GM21576 (cell line): ENCODE measurements around the gene MZT2B.
A peak's percentile ranks its signal among the peaks of the same experiment; 100 is the strongest.
"Not testable (repeated sequence)": the region's sequence is repeated elsewhere in the genome, so short reads cannot be mapped to it uniquely, and the experiment has no call there.

Experiments
- ATAC-seq: cut with Tn5 transposase; IDR thresholded peaks from one replicate; pipeline ENCODE4 v1.9.1; 2021; ENCODE audit warnings: mild to moderate bottlenecking, moderate library complexity; ENCODE audit not compliant: unreplicated experiment

Gene MZT2B

GRCh38 chr2:130181880-130182682, at the start of gene MZT2B:
TSS of gene MZT2B (plus strand) at chr2:130182262. CDS start at chr2:130182283, 21 bp downstream.
- ATAC-seq = peak; percentile 70

- no peak for ATAC-seq
These were observed 46.1 kb upstream of the MZT2B start for GRCh38 chr2:130135692-130136541.

- not testable (repeated sequence) for ATAC-seq
These were observed 45.5 kb upstream of the MZT2B start for GRCh38 chr2:130136546-130136945.

GRCh38 chr2:130137118-130137517, 44.9 kb upstream of the MZT2B start:
- not testable (repeated sequence) for ATAC-seq

- not testable (repeated sequence) for ATAC-seq
These were observed 43.7 kb upstream of the MZT2B start for GRCh38 chr2:130138326-130138725.

GRCh38 chr2:130138841-130139251, 43.2 kb upstream of the MZT2B start:
- not testable (repeated sequence) for ATAC-seq

GRCh38 chr2:130139331-130140280, 42.5 kb upstream of the MZT2B start:
- ATAC-seq = not testable (repeated sequence)

GRCh38 chr2:130140516-130140915, 41.5 kb upstream of the MZT2B start:
- ATAC-seq = not testable (repeated sequence)

GRCh38 chr2:130141002-130141401, 41.1 kb upstream of the MZT2B start:
- ATAC-seq = not testable (repeated sequence)

GRCh38 chr2:130141645-130142370, 40.3 kb upstream of the MZT2B start:
- not testable (repeated sequence) for ATAC-seq

GRCh38 chr2:130142396-130143265, 39.4 kb upstream of the MZT2B start:
- not testable (repeated sequence) for ATAC-seq

GRCh38 chr2:130143266-130144039, 38.6 kb upstream of the MZT2B start:
- ATAC-seq = not testable (repeated sequence)

GRCh38 chr2:130145006-130145414, 37.1 kb upstream of the MZT2B start, which contains the start of gene CCDC74B:
TSS of gene CCDC74B (minus strand) at chr2:130145112. CDS start at chr2:130144996, 116 bp downstream.
- peak; percentile 91 for ATAC-seq

GRCh38 chr2:130148515-130148914, 33.5 kb upstream of the MZT2B start:
- ATAC-seq = not testable (repeated sequence)

- ATAC-seq = no peak
These were observed 31.6 kb upstream of the MZT2B start for GRCh38 chr2:130150181-130151144.

GRCh38 chr2:130151145-130151512, 30.9 kb upstream of the MZT2B start:
- ATAC-seq = not testable (repeated sequence)
